NCI-H524 (cell line): ENCODE results near the gene IER5.
"Not testable (repeated sequence)": the region's sequence is repeated elsewhere in the genome, so short reads cannot be mapped to it uniquely, and the experiment has no call there.

Experiments used
- DNase-seq, 2 experiments: peaks; one replicate each; lab custom pipeline; 2025; lab: John Stamatoyannopoulos, UW

IER5 gene

DNA sequence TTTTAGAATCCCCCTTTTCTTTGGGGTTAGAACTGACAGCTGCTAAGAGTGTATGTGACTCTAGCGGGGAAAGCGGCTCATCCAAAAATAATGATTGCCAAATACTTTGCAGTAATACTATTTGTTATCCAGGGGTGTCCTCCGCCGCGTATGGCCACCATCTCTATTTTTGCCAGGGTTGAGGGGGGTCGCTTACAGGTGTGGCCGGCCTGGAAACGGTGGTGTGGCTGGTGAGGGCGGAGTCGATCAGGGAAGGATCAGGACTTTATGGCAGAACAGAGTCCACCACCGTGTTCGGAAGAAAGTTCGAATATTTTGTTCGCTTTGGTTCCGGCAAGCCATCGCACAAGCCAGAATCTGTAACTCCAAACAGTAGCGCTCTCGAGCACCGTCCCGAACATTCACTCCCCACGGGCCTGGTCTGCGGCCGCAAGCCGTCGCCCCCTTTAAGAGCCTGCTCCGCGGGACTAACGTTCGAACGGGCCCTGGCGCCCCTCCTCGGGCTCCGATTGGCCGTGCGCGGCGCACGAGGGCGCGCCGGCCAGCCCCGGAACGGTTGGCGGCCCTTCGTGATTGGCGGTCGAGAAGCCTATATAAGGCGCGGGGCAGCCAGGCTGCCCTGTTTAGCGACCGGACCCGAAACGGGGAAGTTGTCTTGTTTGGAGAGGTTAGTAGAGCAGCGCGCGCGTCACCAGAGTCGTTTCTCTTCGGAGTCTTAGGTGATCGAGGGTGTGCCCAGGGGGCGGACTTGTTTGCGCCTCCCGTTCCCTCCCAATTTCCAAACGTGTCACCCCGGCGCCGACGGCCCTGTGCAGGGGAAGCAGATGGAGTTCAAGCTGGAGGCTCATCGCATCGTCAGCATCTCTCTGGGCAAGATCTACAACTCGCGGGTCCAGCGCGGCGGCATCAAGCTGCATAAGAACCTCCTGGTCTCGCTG is at the start of gene IER5:
IER5 (plus strand) TSS at position 622 of the 938 bp plus-strand sequence; CDS start at position 825, 203 bp downstream.
- DNase-seq, result peak; percentile 92 to 95

GRCh38 chr1:181040284-181040865 is 48.1 kb upstream of the IER5 start:
- no peak for DNase-seq

GRCh38 chr1:181043025-181043888 is 45.2 kb upstream of the IER5 start:
- DNase-seq, result peak in 1 of 2 experiments; percentile 12

GRCh38 chr1:181044449-181044966 is 44.0 kb upstream of the IER5 start:
- no peak for DNase-seq

DNA sequence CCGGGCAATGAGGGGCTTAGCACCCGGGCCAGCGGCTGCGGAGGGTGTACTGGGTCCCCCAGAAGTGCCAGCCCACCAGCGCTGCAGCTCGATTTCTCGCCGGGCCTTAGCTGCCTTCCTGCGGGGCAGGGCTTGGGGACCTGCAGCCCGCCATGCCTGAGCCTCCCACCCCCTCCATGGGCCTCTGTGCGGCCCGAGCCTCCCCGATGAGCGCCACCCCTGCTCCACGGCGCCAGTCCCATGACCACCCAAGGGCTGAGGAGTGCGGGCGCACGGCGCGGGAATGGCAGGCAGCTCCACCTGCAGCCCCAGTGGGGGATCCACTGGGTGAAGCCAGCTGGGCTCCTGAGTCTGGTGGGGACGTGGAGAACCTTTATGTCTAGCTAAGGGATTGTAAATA is 42.6 kb upstream of the IER5 start:
- DNase-seq, result not testable (repeated sequence)

- no peak for DNase-seq
Measured at GRCh38 chr1:181049378-181049777, 39.1 kb upstream of the IER5 start.

GRCh38 chr1:181050922-181051321 is 37.6 kb upstream of the IER5 start:
- DNase-seq, result no peak

DNA sequence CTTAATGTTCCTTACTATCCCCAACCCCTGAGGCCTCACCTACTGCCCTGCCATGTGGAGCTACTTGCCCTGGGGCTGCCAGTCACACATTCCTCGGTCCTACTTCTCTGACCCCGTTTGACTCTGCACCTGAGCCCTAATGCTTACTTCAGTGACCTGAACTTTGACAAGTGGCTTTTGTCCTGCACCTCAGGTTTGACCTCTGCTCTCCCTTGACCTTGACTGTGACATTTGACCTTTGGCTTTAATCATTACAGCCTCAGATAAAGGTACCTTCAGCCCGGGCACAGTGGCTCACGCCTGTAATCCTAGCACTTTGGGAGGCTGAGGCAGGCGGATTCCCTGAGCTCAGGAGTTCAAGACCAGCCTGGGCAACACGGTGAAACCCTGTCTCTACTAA is 31.9 kb upstream of the IER5 start:
- DNase-seq, result no peak

DNA sequence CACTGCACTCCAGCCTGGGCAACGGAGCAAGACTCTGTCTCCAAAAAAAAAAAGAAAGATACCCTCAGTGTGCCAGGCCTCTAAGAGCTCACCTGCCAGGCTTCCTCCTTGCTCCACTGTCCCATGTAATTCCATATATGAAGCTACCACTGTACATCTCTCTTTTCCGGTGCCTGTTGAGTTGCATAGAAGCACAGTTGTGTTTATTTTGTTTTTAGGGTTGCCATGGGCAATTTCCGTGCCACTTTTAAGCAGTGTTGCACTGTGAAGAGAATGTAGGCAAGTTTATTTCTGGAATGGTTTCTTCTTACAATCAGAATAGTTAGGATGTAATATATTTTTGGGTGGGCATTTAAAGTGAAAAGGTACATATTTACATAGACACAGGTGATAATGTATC is 31.4 kb upstream of the IER5 start:
- no peak for DNase-seq

DNA sequence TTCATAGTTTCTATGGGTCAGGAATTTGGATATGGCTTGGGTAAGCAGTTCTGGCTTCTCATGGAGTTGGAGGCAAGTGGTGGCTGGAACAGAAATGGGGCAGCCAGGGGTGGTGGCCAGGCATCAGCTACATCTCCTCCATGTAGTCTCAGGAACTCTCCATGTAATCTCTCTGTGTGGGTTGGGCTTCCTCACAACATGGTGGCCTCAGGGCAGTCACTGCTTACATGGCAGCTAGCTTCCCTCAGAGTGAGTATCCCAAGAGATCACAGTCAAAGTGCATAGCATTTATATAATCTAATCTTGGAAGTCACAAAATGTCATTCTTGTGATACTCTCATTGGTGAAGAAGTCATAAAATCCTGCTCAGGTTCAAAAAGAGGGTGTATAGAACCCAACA is 29.1 kb upstream of the IER5 start:
- DNase-seq, result no peak

GRCh38 chr1:181060066-181060465 is 28.4 kb upstream of the IER5 start:
- no peak for DNase-seq

GRCh38 chr1:181060947-181061346 is 27.6 kb upstream of the IER5 start:
- not testable (repeated sequence) for DNase-seq

GRCh38 chr1:181061487-181061886 is 27.0 kb upstream of the IER5 start:
- peak in 1 of 2 experiments; percentile 3 for DNase-seq

DNA sequence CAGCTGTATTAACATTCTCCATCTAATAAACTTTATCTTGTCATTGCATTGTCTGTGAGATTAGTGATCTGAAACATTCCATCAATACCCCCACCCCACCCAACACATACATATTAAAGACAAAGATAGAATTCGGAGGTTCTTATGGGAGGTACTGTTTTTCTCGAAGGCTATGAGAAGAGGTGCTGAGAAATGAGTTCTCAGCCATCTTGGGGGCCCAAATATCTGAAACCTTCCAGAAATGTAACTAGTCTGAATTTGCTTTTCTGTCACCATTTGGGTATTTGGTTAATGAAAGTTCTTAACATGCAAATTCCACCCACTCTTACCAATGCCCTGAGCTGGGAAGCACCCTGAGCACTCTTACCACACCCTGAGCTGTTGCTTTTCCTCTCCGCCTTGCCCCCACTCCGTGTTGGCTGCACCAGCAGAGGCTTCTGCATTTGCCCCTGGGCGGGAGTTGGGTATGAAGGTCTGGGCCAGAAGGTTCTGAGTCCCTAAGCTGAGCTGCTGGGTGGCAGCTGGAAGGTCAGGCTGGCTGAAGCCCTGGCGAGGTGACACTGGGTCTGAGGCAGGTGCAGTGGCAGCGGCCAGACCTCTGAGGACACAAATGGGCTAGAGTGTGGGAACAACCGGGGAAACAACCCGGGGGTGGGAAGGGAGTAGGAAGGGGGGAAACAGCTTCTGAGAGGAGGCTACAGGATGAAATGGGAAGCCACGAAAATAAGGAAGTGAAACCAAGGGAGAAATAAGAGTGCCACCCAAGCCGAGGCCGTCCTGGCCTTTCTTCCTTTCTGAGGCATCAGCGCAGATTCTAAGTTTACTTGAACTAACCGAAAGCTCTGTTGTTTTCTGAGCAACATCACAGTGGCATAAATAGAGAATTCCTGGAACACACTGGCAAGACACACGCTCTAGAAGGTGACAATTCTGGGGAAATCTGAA is 26.3 kb upstream of the IER5 start:
- DNase-seq, result no peak

GRCh38 chr1:181062836-181063428 is 25.6 kb upstream of the IER5 start:
- peak; percentile 76 to 92 for DNase-seq

- peak; percentile 21 to 76 for DNase-seq
Measured at GRCh38 chr1:181064011-181064623, 24.4 kb upstream of the IER5 start.

GRCh38 chr1:181064702-181065101 is 23.8 kb upstream of the IER5 start:
- DNase-seq, result no peak

GRCh38 chr1:181073638-181074037 is 14.9 kb upstream of the IER5 start:
- DNase-seq, result no peak

DNA sequence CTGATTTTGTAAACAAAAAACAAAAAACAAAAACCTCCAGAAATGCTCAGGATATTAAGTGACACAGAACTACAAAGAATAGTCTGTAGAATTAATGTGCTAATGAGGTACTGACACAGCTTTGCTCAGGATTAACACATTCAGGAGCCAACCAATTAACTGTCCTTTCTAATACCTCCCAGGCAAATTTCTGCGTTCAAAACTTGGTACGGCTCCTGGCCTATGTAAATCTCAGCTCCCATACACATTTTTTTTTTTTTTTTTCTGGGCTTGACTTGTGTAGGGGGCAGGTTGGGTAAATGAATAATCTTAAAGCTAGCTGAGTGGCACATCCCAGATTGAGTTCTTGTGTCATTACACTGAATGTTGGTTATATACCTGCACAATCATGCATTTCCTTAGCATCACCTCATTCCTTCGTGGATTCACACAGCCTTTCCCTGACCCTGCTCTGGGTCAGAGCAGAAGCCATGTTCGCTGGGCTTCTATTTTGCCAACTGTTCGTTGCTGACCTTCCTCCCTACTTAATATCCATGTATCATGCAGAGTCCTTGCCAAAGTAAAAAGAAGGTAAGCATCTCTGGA is 12.6 kb upstream of the IER5 start:
- DNase-seq, result no peak

GRCh38 chr1:181076852-181077251 is 11.6 kb upstream of the IER5 start:
- no peak for DNase-seq
